Keratinocyte (primary cell): ENCODE results near the gene MFAP1. TPM values are rescaled to one million over a fixed set of nuclear protein-coding genes. Genes with fewer than 3 reads are reported as not detected.

ENCODE experiments used
- DNase-seq: peaks from one replicate; pipeline ENCODE4 v3.0.0-alpha.2; 2011; ENCODE audit warnings: low read depth, missing footprints, low spot score
- FAIRE-seq: peaks from 2 replicates; lab custom pipeline; 2011; peaks lifted over from hg19 to GRCh38; lab: Jason Lieb, UNC
- H2AFZ ChIP-seq: 2 replicates; pipeline ENCODE4 v1.6.0; 2012; ENCODE audit warnings: low read length, control low read depth, inconsistent platforms; ENCODE audit not compliant: control insufficient read depth
- H3K27ac ChIP-seq: 2 replicates; pipeline ENCODE4 v1.5.1; 2011; ENCODE audit warnings: low read length; ENCODE audit not compliant: control insufficient read depth, insufficient read depth
- H3K27me3 ChIP-seq: 3 replicates; pipeline ENCODE4 v1.6.0; 2011; ENCODE audit warnings: low read length; ENCODE audit not compliant: control insufficient read depth, insufficient read depth; ENCODE audit errors: extremely low read depth
- H3K36me3 ChIP-seq, 2 experiments: 2 replicates in 1 of 2; 3 replicates in 1 of 2; pipeline ENCODE4 v1.5.1; 2011; ENCODE audit warnings: low read length in 2 of 2, mild to moderate bottlenecking in 1 of 2; ENCODE audit not compliant: control insufficient read depth in 2 of 2, insufficient read depth in 2 of 2; ENCODE audit errors: extremely low read depth in 1 of 2
- H3K4me1 ChIP-seq: 3 replicates; pipeline ENCODE4 v1.5.1; 2011; ENCODE audit warnings: low read length; ENCODE audit not compliant: control insufficient read depth, insufficient read depth; ENCODE audit errors: extremely low read depth
- H3K4me2 ChIP-seq: 3 replicates; pipeline ENCODE4 v1.6.0; 2011; ENCODE audit warnings: low read depth, low read length; ENCODE audit not compliant: control insufficient read depth, insufficient read depth; ENCODE audit errors: extremely low read depth
- H3K4me3 ChIP-seq, 3 experiments: fragments of 200-600 bp in 1 of 3; sonication (generic) in 1 of 3; 2 replicates in 2 of 3; 3 replicates in 1 of 3; pipeline ENCODE4 v1.5.1; 2011 to 2016; ENCODE audit warnings: low read length in 3 of 3, mild to moderate bottlenecking in 3 of 3, control low read depth in 2 of 3, inconsistent platforms in 1 of 3, low read depth in 1 of 3, mixed read lengths in 1 of 3, mixed run types in 1 of 3, moderate library complexity in 1 of 3; ENCODE audit not compliant: control insufficient read depth in 2 of 3, insufficient read depth in 2 of 3; ENCODE audit errors: extremely low read depth in 1 of 3
- H3K79me2 ChIP-seq: 2 replicates; pipeline ENCODE4 v1.6.0; 2012; ENCODE audit warnings: low read length; ENCODE audit not compliant: control insufficient read depth, insufficient read depth
- H3K9ac ChIP-seq: 3 replicates; pipeline ENCODE4 v1.6.0; 2011; ENCODE audit warnings: low read length; ENCODE audit not compliant: control insufficient read depth, insufficient read depth; ENCODE audit errors: extremely low read depth
- H3K9me1 ChIP-seq: 3 replicates; pipeline ENCODE4 v1.6.0; 2011; ENCODE audit warnings: low read length; ENCODE audit not compliant: control insufficient read depth, insufficient read depth; ENCODE audit errors: extremely low read depth
- H3K9me3 ChIP-seq: 2 replicates; pipeline ENCODE4 v1.5.1; 2012; ENCODE audit warnings: low read depth, low read length; ENCODE audit not compliant: control insufficient read depth
- H4K20me1 ChIP-seq: 3 replicates; pipeline ENCODE4 v1.6.0; 2011; ENCODE audit warnings: low read length; ENCODE audit not compliant: control insufficient read depth, insufficient read depth; ENCODE audit errors: extremely low read depth
- EZH2 ChIP-seq: IDR thresholded peaks from one replicate; pipeline ENCODE4 v1.6.1; 2012; ENCODE audit warnings: inconsistent platforms, mild to moderate bottlenecking, low read length, moderate library complexity
- dilution Hi-C: fragments of 300-500 bp; cut with MboI; formaldehyde crosslinking; loops from one replicate; pipeline ENCODE4 v1.7.0; 2020; ENCODE audit warnings: low sequenced_read_pairs; ENCODE audit not compliant: extremely low pct_ligation_motif_present
- polyA plus RNA-seq, 5 experiments: library from polyadenylated mRNA; depleted of rRNA in 3 of 5; stranded (reverse) in 3 of 5; stranded (forward) in 1 of 5; unstranded in 1 of 5; fragments of >200 nt; gene quantifications; 1 replicate in 1 of 5; 2 replicates in 3 of 5; 3 replicates in 1 of 5; pipeline versions ENCODE4 v1.2.1 to v1.2.3, GENCODE V29; 2011 to 2012; ENCODE audit warnings: missing spikeins in 2 of 5, low read depth in 1 of 5, low replicate concordance in 1 of 5
- TF ChIP-seq, protein P1 (sequence below), 3 experiments: IDR thresholded peaks in 1 of 3; conservative IDR thresholded peaks in 1 of 3; optimal IDR thresholded peaks in 1 of 3; 2 replicates in 2 of 3; 3 replicates in 1 of 3; pipeline versions ENCODE3 to v1.5.1; 2011; ENCODE audit warnings: low read length in 3 of 3, mild to moderate bottlenecking in 3 of 3, moderate library complexity in 2 of 3, control low read depth in 1 of 3, inconsistent platforms in 1 of 3; ENCODE audit not compliant: insufficient read depth in 2 of 3; ENCODE audit errors: extremely low read depth in 1 of 3

The MFAP1 gene
- polyA plus RNA-seq, 1 donor (not counting 4 experiments of a cell fraction or from before 2014, with no cell fraction given) = 25.6 TPM

DNA sequence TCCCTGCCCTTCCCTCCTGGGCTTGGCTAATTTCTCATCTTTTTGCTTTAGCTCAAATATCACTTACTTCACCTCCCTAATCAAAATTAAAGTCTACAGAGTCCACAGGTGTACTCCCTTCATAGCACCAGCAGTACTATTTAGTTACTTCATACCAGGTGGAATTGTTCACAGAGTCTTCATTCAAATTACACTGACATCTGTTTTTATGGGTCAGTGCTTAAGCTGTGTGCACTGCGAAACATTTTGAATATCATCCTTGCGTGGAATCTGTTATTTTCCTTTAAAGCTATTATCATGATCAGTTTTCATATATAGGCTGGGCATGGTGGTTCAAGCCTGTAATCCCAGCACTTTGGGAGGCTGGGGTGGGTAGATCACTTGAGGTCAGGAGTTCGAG is 35.1 kb downstream of the MFAP1 start:
- no peak overlapping the region for H3K4me2 ChIP-seq
- no peak overlapping the region for H2AFZ ChIP-seq
- no peaks in the 10 kb centered on the region for H3K27me3 ChIP-seq
- no peak for DNase-seq
- peaks cover 8 to 10% of the 10 kb centered on the region in 2 experiments for H3K36me3 ChIP-seq
- H3K9me3 ChIP-seq = no peaks in the 10 kb centered on the region
- no peak for FAIRE-seq
- dilution Hi-C loops = no loop called here
- H3K9me1 ChIP-seq = no peaks in the 10 kb centered on the region
- H3K79me2 ChIP-seq = peaks cover 23% of the 10 kb centered on the region
- H3K4me1 ChIP-seq = peaks cover 17% of the 10 kb centered on the region
- no peak overlapping the region for H3K9ac ChIP-seq
- no peak overlapping the region for H3K27ac ChIP-seq
- no peak for TF ChIP-seq EZH2
- TF ChIP-seq, protein P1, sequence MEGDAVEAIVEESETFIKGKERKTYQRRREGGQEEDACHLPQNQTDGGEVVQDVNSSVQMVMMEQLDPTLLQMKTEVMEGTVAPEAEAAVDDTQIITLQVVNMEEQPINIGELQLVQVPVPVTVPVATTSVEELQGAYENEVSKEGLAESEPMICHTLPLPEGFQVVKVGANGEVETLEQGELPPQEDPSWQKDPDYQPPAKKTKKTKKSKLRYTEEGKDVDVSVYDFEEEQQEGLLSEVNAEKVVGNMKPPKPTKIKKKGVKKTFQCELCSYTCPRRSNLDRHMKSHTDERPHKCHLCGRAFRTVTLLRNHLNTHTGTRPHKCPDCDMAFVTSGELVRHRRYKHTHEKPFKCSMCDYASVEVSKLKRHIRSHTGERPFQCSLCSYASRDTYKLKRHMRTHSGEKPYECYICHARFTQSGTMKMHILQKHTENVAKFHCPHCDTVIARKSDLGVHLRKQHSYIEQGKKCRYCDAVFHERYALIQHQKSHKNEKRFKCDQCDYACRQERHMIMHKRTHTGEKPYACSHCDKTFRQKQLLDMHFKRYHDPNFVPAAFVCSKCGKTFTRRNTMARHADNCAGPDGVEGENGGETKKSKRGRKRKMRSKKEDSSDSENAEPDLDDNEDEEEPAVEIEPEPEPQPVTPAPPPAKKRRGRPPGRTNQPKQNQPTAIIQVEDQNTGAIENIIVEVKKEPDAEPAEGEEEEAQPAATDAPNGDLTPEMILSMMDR (optimal IDR thresholded peaks at IDR 0.05 in 1 of 3, IDR thresholded peaks at IDR 0.05 in 1 of 3, conservative IDR thresholded peaks at IDR 0.05 in 1 of 3; ENCODE audit: extremely low read depth in 1 of 3, insufficient read depth in 2 of 3, low read length in 3 of 3) = no peak
- no peak overlapping the region for H3K4me3 ChIP-seq
- no peaks in the 10 kb centered on the region for H4K20me1 ChIP-seq

DNA sequence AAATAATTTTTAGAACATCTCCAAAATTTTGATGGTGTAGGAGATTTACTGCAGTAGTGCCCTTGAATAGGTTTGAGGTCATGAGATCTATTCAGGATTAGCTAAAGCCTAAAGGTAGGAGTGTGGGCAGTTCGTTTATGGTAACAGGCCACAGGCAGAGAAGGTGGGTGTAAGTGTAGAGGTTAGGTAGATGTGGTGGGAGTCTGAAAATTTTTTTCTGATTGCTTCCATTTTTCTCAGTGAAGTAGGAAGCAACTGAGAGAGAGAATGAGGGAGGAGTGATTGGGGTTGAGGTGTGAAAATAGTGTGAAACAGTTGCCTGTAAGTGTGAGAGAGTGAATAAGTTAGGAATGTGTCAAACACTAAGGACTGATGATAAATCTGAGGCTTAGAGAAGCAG is 45.5 kb downstream of the MFAP1 start:
- Histone ChIP-seq H3K27ac (no peak overlapping the region), H3K9me3 (no peaks in the 10 kb centered on the region), H4K20me1 (no peaks in the 10 kb centered on the region), H3K79me2 (no peaks in the 10 kb centered on the region), H3K4me1 (peaks cover 14% of the 10 kb centered on the region), H3K4me3 (no peak overlapping the region), H3K36me3 (peaks cover 0 to 1% of the 10 kb centered on the region in 2 experiments), H3K27me3 (no peaks in the 10 kb centered on the region), H3K9ac (no peak overlapping the region), H2AFZ (no peak overlapping the region), H3K4me2 (no peak overlapping the region), H3K9me1 (no peaks in the 10 kb centered on the region)
- dilution Hi-C loops = no loop called here
- no peak for FAIRE-seq
- no peak for TF ChIP-seq EZH2
- TF ChIP-seq, protein P1 (optimal IDR thresholded peaks at IDR 0.05 in 1 of 3, IDR thresholded peaks at IDR 0.05 in 1 of 3, conservative IDR thresholded peaks at IDR 0.05 in 1 of 3; ENCODE audit: extremely low read depth in 1 of 3, insufficient read depth in 2 of 3, low read length in 3 of 3) = no peak
- no peak for DNase-seq
